HepG2 (cell line): Measurements from ENCODE around the gene KRTAP1-3. TPM values are rescaled to one million over a fixed set of nuclear protein-coding genes. Genes with fewer than 3 reads are reported as not detected.

Experiments used
- MED1 ChIP-seq: sonication (generic); formaldehyde crosslinking; IDR thresholded peaks from 2 replicates; pipeline ENCODE4 v1.4.0; 2020; ENCODE audit warnings: missing genetic modification reagents
- PITX1 ChIP-seq: sonication (generic); formaldehyde crosslinking; IDR thresholded peaks from 2 replicates; pipeline ENCODE4 v1.5.1; 2020; ENCODE audit warnings: mild to moderate bottlenecking, missing genetic modification reagents
- TARDBP ChIP-seq: sonication (generic); formaldehyde crosslinking; IDR thresholded peaks from 2 replicates; pipeline ENCODE4 v1.8.0; 2022; ENCODE audit warnings: mild to moderate bottlenecking, missing genetic modification reagents
- ZBTB38 ChIP-seq: sonication (generic); formaldehyde crosslinking; IDR thresholded peaks from 2 replicates; pipeline ENCODE4 v1.5.1; 2020; ENCODE audit warnings: mild to moderate bottlenecking, missing genetic modification reagents
- ZNF713 ChIP-seq: sonication (generic); formaldehyde crosslinking; IDR thresholded peaks from 2 replicates; pipeline ENCODE4 v1.4.0; 2020; ENCODE audit warnings: mild to moderate bottlenecking, missing genetic modification reagents
- polyA plus RNA-seq, 8 experiments: library from polyadenylated mRNA; depleted of rRNA in 3 of 8; stranded (reverse) in 7 of 8; unstranded in 1 of 8; fragments of >200 nt; fragmentation: Illumina TruSeq in 4 of 8; extraction: Trizol in 4 of 8; gene quantifications; 2 replicates each; pipeline versions ENCODE4 v1.2.1 to v1.2.3, GENCODE V29; 2011 to 2016; ENCODE audit warnings: low read depth in 4 of 8, missing spikeins in 1 of 8, mixed read lengths in 1 of 8; ENCODE audit not compliant: insufficient read depth in 1 of 8
- total RNA-seq, 5 experiments: library from RNA; depleted of rRNA; stranded (reverse); fragments of >200 nt; fragmentation: Illumina TruSeq; extraction: Trizol; gene quantifications; 2 replicates each; pipeline ENCODE4 v1.2.3, GENCODE V29; 2016; ENCODE audit warnings: low read depth in 1 of 5
- TF ChIP-seq, protein P1 (sequence below): IDR thresholded peaks from 2 replicates; pipeline ENCODE4 v1.6.1; 2016; ENCODE audit warnings: low read depth, missing genetic modification reagents, missing compliant biosample characterization
- TF ChIP-seq, protein P2 (sequence below): sonication (generic); formaldehyde crosslinking; IDR thresholded peaks from 2 replicates; pipeline ENCODE4 v1.5.0; 2020; ENCODE audit warnings: mild to moderate bottlenecking, low read depth, missing genetic modification reagents, borderline replicate concordance
- TF ChIP-seq, protein P3 (sequence below): sonication (generic); formaldehyde crosslinking; IDR thresholded peaks from 2 replicates; pipeline ENCODE4 v1.5.1; 2020; ENCODE audit warnings: mild to moderate bottlenecking, missing genetic modification reagents, borderline replicate concordance

The KRTAP1-3 gene
- total and polyA plus RNA-seq, 2 of the 13 experiments (the other 11 are each of a cell fraction or from before 2014, with no cell fraction given) = not detected

DNA sequence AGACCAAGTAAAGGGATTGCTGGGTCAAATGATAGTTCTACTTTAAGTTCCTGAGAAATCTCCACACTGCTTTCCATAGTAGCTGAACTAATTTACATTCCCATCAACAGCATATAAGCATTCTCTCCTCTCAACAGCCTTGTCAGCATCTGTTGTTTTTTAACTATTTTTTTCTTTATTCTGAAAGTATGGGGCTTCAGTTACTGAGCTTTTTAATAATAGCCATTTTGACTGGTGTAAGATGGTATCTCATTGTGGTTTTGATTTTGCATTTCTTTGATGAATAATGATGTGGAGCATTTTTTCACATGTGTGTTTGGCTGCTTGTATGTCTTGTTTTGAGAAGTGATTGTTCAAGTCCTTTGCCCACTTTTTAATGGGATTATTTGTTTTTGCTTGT lies 17.9 kb upstream of the KRTAP1-3 start (continued):
- TF ChIP-seq, protein P1, sequence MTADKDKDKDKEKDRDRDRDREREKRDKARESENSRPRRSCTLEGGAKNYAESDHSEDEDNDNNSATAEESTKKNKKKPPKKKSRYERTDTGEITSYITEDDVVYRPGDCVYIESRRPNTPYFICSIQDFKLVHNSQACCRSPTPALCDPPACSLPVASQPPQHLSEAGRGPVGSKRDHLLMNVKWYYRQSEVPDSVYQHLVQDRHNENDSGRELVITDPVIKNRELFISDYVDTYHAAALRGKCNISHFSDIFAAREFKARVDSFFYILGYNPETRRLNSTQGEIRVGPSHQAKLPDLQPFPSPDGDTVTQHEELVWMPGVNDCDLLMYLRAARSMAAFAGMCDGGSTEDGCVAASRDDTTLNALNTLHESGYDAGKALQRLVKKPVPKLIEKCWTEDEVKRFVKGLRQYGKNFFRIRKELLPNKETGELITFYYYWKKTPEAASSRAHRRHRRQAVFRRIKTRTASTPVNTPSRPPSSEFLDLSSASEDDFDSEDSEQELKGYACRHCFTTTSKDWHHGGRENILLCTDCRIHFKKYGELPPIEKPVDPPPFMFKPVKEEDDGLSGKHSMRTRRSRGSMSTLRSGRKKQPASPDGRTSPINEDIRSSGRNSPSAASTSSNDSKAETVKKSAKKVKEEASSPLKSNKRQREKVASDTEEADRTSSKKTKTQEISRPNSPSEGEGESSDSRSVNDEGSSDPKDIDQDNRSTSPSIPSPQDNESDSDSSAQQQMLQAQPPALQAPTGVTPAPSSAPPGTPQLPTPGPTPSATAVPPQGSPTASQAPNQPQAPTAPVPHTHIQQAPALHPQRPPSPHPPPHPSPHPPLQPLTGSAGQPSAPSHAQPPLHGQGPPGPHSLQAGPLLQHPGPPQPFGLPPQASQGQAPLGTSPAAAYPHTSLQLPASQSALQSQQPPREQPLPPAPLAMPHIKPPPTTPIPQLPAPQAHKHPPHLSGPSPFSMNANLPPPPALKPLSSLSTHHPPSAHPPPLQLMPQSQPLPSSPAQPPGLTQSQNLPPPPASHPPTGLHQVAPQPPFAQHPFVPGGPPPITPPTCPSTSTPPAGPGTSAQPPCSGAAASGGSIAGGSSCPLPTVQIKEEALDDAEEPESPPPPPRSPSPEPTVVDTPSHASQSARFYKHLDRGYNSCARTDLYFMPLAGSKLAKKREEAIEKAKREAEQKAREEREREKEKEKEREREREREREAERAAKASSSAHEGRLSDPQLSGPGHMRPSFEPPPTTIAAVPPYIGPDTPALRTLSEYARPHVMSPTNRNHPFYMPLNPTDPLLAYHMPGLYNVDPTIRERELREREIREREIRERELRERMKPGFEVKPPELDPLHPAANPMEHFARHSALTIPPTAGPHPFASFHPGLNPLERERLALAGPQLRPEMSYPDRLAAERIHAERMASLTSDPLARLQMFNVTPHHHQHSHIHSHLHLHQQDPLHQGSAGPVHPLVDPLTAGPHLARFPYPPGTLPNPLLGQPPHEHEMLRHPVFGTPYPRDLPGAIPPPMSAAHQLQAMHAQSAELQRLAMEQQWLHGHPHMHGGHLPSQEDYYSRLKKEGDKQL (CRISPR knock-in tag) = no peak
- TF ChIP-seq ZBTB38 (CRISPR knock-in tag) (no peak), PITX1 (CRISPR knock-in tag) (no peak), ZNF713 (no peak), TARDBP (no peak), MED1 (CRISPR knock-in tag) (no peak)
- TF ChIP-seq, protein P2, sequence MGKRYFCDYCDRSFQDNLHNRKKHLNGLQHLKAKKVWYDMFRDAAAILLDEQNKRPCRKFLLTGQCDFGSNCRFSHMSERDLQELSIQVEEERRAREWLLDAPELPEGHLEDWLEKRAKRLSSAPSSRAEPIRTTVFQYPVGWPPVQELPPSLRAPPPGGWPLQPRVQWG (CRISPR knock-in tag) = no peak
- TF ChIP-seq, protein P3, sequence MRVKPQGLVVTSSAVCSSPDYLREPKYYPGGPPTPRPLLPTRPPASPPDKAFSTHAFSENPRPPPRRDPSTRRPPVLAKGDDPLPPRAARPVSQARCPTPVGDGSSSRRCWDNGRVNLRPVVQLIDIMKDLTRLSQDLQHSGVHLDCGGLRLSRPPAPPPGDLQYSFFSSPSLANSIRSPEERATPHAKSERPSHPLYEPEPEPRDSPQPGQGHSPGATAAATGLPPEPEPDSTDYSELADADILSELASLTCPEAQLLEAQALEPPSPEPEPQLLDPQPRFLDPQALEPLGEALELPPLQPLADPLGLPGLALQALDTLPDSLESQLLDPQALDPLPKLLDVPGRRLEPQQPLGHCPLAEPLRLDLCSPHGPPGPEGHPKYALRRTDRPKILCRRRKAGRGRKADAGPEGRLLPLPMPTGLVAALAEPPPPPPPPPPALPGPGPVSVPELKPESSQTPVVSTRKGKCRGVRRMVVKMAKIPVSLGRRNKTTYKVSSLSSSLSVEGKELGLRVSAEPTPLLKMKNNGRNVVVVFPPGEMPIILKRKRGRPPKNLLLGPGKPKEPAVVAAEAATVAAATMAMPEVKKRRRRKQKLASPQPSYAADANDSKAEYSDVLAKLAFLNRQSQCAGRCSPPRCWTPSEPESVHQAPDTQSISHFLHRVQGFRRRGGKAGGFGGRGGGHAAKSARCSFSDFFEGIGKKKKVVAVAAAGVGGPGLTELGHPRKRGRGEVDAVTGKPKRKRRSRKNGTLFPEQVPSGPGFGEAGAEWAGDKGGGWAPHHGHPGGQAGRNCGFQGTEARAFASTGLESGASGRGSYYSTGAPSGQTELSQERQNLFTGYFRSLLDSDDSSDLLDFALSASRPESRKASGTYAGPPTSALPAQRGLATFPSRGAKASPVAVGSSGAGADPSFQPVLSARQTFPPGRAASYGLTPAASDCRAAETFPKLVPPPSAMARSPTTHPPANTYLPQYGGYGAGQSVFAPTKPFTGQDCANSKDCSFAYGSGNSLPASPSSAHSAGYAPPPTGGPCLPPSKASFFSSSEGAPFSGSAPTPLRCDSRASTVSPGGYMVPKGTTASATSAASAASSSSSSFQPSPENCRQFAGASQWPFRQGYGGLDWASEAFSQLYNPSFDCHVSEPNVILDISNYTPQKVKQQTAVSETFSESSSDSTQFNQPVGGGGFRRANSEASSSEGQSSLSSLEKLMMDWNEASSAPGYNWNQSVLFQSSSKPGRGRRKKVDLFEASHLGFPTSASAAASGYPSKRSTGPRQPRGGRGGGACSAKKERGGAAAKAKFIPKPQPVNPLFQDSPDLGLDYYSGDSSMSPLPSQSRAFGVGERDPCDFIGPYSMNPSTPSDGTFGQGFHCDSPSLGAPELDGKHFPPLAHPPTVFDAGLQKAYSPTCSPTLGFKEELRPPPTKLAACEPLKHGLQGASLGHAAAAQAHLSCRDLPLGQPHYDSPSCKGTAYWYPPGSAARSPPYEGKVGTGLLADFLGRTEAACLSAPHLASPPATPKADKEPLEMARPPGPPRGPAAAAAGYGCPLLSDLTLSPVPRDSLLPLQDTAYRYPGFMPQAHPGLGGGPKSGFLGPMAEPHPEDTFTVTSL (CRISPR knock-in tag) = no peak
